GM19397 (cell line): ENCODE data around the gene SV2A.

Experiments
- ATAC-seq: cut with Tn5 transposase; IDR thresholded peaks from one replicate; pipeline ENCODE4 v1.9.1; 2021; ENCODE audit warnings: mild to moderate bottlenecking, moderate library complexity; ENCODE audit not compliant: unreplicated experiment

The SV2A gene

GRCh38 chr1:149929856-149930255 lies 12.2 kb upstream of the SV2A start:
- no peak for ATAC-seq

GRCh38 chr1:149928401-149928724 lies 10.7 kb upstream of the SV2A start:
- ATAC-seq: no peak

GRCh38 chr1:149927563-149928400 lies 10.1 kb upstream of the SV2A start, which contains the start of gene SF3B4:
TSS of gene SF3B4 (minus strand) at chr1:149927803. CDS start at chr1:149927759, 44 bp downstream.
- ATAC-seq: peak; percentile 93

- ATAC-seq: no peak
Measured at GRCh38 chr1:149927056-149927562, 9.5 kb upstream of the SV2A start.

DNA sequence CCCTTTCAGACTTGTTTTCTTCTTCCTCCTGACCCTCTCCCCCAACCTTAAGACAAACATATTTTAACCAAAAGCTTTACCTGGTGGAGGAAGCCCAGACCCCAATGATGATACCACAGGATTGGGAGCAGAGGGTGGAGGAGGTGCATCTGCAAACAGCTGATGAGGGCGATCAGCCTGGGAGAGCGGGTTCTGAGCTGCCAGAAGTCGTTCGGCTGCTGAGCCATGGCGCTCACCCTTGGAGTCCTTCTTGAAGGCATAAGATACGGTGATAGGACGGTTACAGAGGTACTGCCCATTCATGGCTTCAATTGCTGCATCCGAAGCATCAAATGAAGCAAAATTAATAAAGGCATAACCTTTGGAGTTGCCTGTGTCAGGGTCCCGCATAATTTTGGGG lies 8.7 kb upstream of the SV2A start:
- no peak for ATAC-seq

- ATAC-seq: no peak
Measured at GRCh38 chr1:149925751-149926150, 8.1 kb upstream of the SV2A start.

GRCh38 chr1:149925345-149925744 lies 7.7 kb upstream of the SV2A start:
- ATAC-seq: no peak

- ATAC-seq: no peak
Measured at GRCh38 chr1:149923626-149924025, 6.0 kb upstream of the SV2A start.

- ATAC-seq: no peak
Measured at GRCh38 chr1:149916898-149917252, 769 bp downstream of the SV2A start.

DNA sequence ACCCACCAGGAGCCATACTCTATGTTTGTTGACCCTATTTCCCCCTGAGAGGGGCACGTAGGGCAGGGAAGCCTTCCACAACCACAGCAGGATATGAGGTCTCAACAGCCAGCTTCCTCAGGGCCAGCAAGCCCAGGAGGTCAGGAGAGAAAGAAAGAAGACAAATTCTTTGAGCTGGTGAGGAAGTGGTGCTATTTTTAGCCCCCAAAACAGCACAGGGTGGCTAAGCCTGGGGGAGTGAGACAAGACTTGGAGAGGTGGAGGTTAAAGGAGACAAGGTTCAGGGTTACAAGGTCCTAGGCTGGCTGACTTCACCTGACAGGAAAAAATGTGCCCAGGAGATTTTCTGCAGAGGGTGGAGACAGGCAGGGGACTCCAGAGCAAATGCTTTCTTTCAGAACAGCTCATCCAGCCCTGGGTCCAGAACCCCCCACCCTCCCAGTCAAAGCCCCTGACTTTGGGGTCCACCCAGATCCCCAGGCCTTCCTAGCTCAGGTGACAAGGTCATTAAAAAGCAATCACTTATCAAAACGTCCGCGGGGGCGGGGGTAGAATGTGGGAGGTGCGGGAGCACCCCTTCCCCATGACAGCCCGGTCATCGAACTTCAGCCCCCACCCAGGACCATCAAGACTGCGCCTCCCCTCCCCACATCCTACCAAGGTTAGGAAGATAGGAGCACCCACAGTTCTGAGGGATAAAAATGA lies 1.3 kb downstream of the SV2A start:
- ATAC-seq: no peak

DNA sequence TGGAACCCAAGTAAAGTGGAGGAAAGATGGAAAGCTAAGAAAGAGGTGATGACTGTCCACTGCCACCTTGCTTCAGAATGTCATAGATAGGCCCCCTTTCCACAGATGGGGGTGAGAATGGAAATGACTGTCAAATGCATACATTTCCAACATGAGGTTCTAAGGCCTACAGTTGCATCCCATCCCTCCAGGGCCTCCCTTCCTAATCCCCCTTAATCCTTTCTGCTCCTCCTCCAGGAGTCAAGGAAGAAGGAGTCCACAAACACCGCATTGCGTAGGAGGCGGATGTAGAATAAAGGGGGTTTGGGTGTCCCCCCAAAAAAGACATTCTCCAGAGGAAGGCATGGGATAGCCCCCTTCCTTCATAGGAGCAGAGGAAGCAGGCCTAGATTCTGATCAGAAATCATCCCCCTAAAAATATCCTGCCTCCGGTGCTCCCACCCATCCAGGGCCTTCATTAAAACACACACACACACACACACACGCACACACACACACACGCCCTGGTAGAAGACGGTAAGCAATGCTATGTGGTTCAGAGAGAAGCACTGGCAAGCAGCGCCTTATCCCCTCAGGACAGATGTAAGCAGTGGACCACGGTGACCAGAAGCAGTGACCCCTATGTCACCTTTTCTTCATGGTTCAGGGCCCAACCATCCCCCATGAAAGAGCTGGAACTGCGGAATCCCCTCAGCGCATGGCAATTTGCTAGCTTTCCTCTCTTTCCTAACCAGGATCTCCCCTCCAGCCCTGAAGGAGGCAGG lies 2.0 kb downstream of the SV2A start:
- no peak for ATAC-seq

- no peak for ATAC-seq
Measured at GRCh38 chr1:149914545-149914944, 3.1 kb downstream of the SV2A start.

DNA sequence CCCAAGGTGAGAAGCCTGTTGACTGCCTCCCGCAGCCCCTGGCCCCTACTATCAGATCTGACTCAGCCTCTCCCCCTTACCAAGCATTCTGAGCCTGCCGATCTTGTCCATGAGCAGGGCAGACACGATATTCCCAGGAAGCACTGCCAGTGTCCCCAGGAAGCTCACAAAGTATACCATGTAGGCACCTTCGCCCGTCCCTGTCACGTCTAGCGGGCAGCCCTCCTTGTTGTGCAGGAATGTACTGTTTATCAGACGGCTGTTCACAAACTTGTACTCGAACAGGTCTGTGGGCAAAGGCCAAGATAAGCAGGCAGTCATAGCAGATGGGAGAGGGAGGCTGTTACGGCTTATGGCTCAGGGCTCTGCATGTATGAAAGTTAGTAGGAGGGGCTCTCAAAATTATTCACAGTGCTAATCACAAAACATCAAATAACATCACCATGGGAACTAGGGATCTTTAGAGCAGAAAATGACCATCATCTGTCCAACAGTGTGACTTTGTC lies 11.0 kb downstream of the SV2A start:
- no peak for ATAC-seq

DNA sequence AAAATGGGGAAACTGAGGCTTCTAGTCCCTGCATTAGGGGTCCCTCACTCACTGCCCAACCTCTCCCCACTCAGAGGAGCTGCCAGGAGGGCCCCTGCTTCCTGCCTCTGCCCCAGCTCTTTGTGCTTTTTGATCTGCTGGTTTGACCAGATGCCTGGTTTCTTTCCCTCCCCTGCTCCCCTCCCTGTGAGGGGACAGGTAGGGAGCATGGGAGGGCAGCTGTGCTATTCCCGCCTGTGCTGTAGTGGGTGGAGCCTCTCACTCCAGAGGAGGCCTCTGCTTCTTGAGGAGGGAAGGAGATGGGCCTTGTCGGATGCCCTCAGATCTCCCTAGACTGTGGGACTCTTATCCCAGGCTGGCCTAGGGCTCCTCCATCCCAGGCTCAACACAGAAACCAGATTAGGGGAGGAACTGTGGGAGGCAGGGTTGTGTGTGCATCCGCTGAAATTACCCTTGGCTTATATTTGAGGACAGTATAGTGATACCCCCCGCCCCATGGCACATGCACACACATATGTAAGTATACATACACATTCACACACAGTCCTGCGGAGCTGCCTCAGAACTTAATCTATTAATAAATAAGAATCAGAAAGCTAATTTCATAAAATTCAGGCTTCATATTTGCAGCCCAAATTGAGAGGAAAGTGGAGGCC lies 13.7 kb downstream of the SV2A start:
- ATAC-seq: no peak

GRCh38 chr1:149899460-149900284 lies 18.0 kb downstream of the SV2A start, which contains the start of gene BOLA1:
TSS of gene BOLA1 (plus strand) at chr1:149899568. CDS start at chr1:149900060, 492 bp downstream.
- peak; percentile 95 for ATAC-seq

- no peak for ATAC-seq
Measured at GRCh38 chr1:149896575-149896974, 21.1 kb downstream of the SV2A start.

DNA sequence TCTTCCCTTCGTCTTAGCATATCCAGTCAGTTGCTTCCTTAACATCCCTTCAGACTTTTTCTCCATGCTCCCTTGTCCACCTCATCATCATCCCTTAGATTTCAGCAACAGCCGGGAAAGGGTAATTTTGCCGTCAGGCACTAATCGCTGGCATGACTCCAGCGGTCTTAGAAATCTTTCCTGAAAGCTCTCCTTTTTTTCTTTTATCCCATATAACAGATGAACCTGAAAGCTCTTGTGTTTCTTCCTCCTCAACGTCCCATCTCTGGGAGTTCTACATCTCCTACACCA lies 28.7 kb downstream of the SV2A start:
- no peak for ATAC-seq

DNA sequence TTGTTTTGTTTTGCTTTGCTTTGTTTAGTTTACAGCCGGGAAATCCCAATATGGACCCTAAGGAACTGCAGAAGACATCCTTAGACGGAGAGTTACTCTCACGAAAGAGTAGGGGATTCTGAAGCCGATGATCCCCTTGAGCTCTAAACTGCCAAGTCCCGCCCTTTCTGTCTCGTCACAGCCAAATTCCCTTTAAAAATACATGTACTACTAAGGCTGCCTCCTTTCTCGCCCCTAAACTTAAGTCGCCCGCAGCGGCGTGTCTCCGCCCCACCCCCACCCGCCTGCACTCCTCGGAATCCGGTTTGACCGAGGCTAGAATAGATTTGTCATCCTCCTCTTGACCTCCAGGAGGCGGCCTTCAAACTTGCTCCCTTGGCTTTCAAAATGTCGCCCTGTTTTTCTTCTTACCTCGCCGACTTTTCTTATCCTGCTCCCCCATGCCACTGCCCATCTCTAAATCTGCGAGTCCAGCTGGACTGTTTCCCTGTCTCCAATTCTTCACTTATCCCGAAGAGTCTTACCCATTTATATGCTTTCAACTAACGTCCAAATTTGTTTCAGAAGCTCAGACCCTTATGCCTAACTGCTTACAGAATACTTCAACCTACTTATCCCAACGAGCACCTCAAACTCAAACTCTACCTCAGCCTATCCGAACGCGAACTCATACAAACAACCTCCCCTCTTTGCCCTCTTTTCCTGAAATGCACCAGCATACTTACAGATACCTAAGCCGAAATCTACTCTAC lies 29.2 kb downstream of the SV2A start:
- ATAC-seq: peak; percentile 18
